HCT116 (cell line): ENCODE data around the gene INCA1. TPM values are rescaled to one million over a fixed set of nuclear protein-coding genes. Genes with fewer than 3 reads are reported as not detected.

Source experiments
- ATAC-seq: fragments of 200-7000 bp; cut with Tn5 transposase; 2 replicates; pipeline ENCODE4 v1.9.1; 2020; ENCODE audit warnings: mild to moderate bottlenecking, moderate library complexity
- BruUV-seq: library from RNA; stranded (reverse); fragments of 400-500 nt; replicated peaks from 2 replicates; lab custom pipeline; 2021; lab: Mats Ljungman, UMichigan
- CTCF ChIA-PET: fragments of 300-600 bp; sonication (Branson Sonifier 250); formaldehyde crosslinking; loops from one replicate; lab custom pipeline; 2021; ENCODE audit warnings: antibody characterized with exemption; lab: Charles Lee
- POLR2A ChIA-PET: fragments of 300-600, 350-600 bp; sonication (Branson Sonifier 250); formaldehyde crosslinking; loops from one replicate; lab custom pipeline; 2021; ENCODE audit warnings: antibody characterized with exemption; lab: Charles Lee
- RAD21 ChIA-PET, 2 experiments: fragments of 300-600 bp; sonication (Branson Sonifier 250); formaldehyde crosslinking; loops; one replicate each; lab custom pipeline; 2023; ENCODE audit warnings: low total read pairs in 2 of 2; ENCODE audit not compliant: uncharacterized antibody in 2 of 2, unreplicated experiment in 2 of 2, low non-redundant PET in 1 of 2; lab: Charles Lee
- DNase-seq: peaks from one replicate; pipeline ENCODE4 v3.0.0-alpha.2; 2010; ENCODE audit warnings: low read depth, low spot score
- H2AFZ ChIP-seq: fragments of 200-600 bp; shearing (Covaris generic), sonication (generic); 2 replicates; pipeline ENCODE4 v1.6.1; 2017; ENCODE audit warnings: low read depth, mixed run types, mixed read lengths, antibody characterized with exemption, low read length; ENCODE audit not compliant: poor library complexity, severe bottlenecking
- H3K27ac ChIP-seq: 2 replicates; pipeline ENCODE4 v1.5.1; 2012; ENCODE audit warnings: low read depth, low read length
- H3K27me3 ChIP-seq: fragments of 200-600 bp; sonication (generic); 2 replicates; pipeline ENCODE4 v1.6.1; 2016; ENCODE audit warnings: mixed run types, low read length, mixed read lengths; ENCODE audit not compliant: insufficient read depth
- H3K36me3 ChIP-seq, 2 experiments: fragments of 200-500 bp in 1 of 2; fragments of 200-600 bp in 1 of 2; sonication (Bioruptor generic) in 1 of 2; sonication (generic) in 1 of 2; 2 replicates each; pipeline versions ENCODE4 v1.5.1 to v1.6.1; 2014 to 2016; ENCODE audit warnings: low read length in 2 of 2, inconsistent platforms in 1 of 2, mixed read lengths in 1 of 2, mixed run types in 1 of 2; ENCODE audit not compliant: insufficient read depth in 2 of 2, control insufficient read depth in 1 of 2
- H3K4me1 ChIP-seq, 2 experiments: fragments of 200-600 bp in 1 of 2; sonication (generic) in 1 of 2; 2 replicates each; pipeline versions ENCODE4 v1.5.1 to v1.6.1; 2012 to 2017; ENCODE audit warnings: low read length in 2 of 2, inconsistent platforms in 1 of 2, mild to moderate bottlenecking in 1 of 2, mixed read lengths in 1 of 2, mixed run types in 1 of 2, moderate library complexity in 1 of 2; ENCODE audit not compliant: insufficient read depth in 2 of 2, control insufficient read depth in 1 of 2
- H3K4me2 ChIP-seq: fragments of 200-600 bp; sonication (generic); 2 replicates; pipeline ENCODE4 v1.6.1; 2017; ENCODE audit warnings: mixed run types, low read length, mixed read lengths
- H3K4me3 ChIP-seq, 2 experiments: fragments of 200-600 bp in 1 of 2; sonication (generic) in 1 of 2; replicated peaks in 1 of 2; 2 replicates each; pipeline ENCODE4 v1.5.1; 2011 to 2016; ENCODE audit warnings: low read length in 2 of 2, control low read depth in 1 of 2, low read depth in 1 of 2, mild to moderate bottlenecking in 1 of 2, mixed read lengths in 1 of 2, mixed run types in 1 of 2
- H3K79me2 ChIP-seq: fragments of 200-600 bp; sonication (generic); 2 replicates; pipeline ENCODE4 v1.6.1; 2017; ENCODE audit warnings: mild to moderate bottlenecking, mixed run types, low read length, moderate library complexity, mixed read lengths; ENCODE audit not compliant: insufficient read depth
- H3K9ac ChIP-seq: fragments of 200-600 bp; sonication (generic); 2 replicates; pipeline ENCODE4 v1.6.1; 2016; ENCODE audit warnings: low read length, mixed read lengths
- H3K9me2 ChIP-seq: fragments of 200-600 bp; sonication (generic), shearing (Covaris generic); 2 replicates; pipeline ENCODE4 v1.6.1; 2017; ENCODE audit warnings: mixed run types, mild to moderate bottlenecking, moderate library complexity; ENCODE audit not compliant: insufficient read depth
- H3K9me3 ChIP-seq, 2 experiments: fragments of 200-500 bp in 1 of 2; fragments of 200-600 bp in 1 of 2; sonication (Bioruptor generic) in 1 of 2; sonication (generic) in 1 of 2; 2 replicates each; pipeline ENCODE4 v1.6.1; 2014 to 2017; ENCODE audit warnings: low read length in 2 of 2, mixed read lengths in 2 of 2, inconsistent platforms in 1 of 2, low read depth in 1 of 2, mild to moderate bottlenecking in 1 of 2, mixed run types in 1 of 2, moderate library complexity in 1 of 2; ENCODE audit not compliant: control insufficient read depth in 1 of 2, insufficient read depth in 1 of 2
- H4K20me1 ChIP-seq: fragments of 200-600 bp; sonication (generic), shearing (Covaris generic); 2 replicates; pipeline ENCODE4 v1.6.1; 2017; ENCODE audit warnings: mixed run types, mild to moderate bottlenecking, moderate library complexity; ENCODE audit not compliant: insufficient read depth
- CBX3 ChIP-seq: IDR thresholded peaks from 2 replicates; pipeline ENCODE4 v1.6.1; 2012; ENCODE audit warnings: low read depth
- CEBPB ChIP-seq: IDR thresholded peaks from 2 replicates; pipeline ENCODE4 v1.6.1; 2012; ENCODE audit warnings: low read depth
- CTCF ChIP-seq, 3 experiments: fragments of 200-600 bp in 1 of 3; sonication (generic) in 1 of 3; IDR thresholded peaks in 2 of 3; conservative IDR thresholded peaks in 1 of 3; 2 replicates each; pipeline ENCODE4 v1.5.1; 2012 to 2017; ENCODE audit warnings: low read depth in 2 of 3, low read length in 2 of 3, antibody characterized with exemption in 1 of 3, borderline replicate concordance in 1 of 3, control low read depth in 1 of 3, mild to moderate bottlenecking in 1 of 3, mixed read lengths in 1 of 3, mixed run types in 1 of 3, moderate library complexity in 1 of 3; ENCODE audit not compliant: insufficient read depth in 1 of 3
- EGR1 ChIP-seq: IDR thresholded peaks from 2 replicates; pipeline ENCODE4 v1.6.1; 2012; ENCODE audit warnings: low read depth
- EZH2 ChIP-seq: fragments of 200-600 bp; sonication (generic); IDR thresholded peaks from 2 replicates; pipeline ENCODE4 v1.6.1; 2017; ENCODE audit warnings: antibody characterized with exemption, mixed run types
- EZH2phosphoT487 ChIP-seq: fragments of 200-600 bp; IDR thresholded peaks from 2 replicates; pipeline ENCODE4 v1.6.1; 2018; ENCODE audit warnings: antibody characterized with exemption, borderline replicate concordance
- FOSL1 ChIP-seq: IDR thresholded peaks from 2 replicates; pipeline ENCODE4 v1.6.1; 2012; ENCODE audit warnings: low read depth
- JUND ChIP-seq: IDR thresholded peaks from 2 replicates; pipeline ENCODE4 v1.6.1; 2012
- POLR2A ChIP-seq: IDR thresholded peaks from 2 replicates; pipeline ENCODE4 v1.7.0; 2011; ENCODE audit warnings: borderline replicate concordance; ENCODE audit not compliant: insufficient read depth, insufficient read length; ENCODE audit errors: extremely low read depth
- POLR2AphosphoS5 ChIP-seq: IDR thresholded peaks from 2 replicates; pipeline ENCODE4 v1.6.1; 2011; ENCODE audit warnings: mild to moderate bottlenecking, low read depth, low read length, moderate library complexity
- REST ChIP-seq: IDR thresholded peaks from 2 replicates; pipeline ENCODE4 v1.6.1; 2012; ENCODE audit warnings: low read depth
- SIN3A ChIP-seq: IDR thresholded peaks from 2 replicates; pipeline ENCODE4 v1.6.1; 2012; ENCODE audit warnings: low read depth
- SP1 ChIP-seq: IDR thresholded peaks from 2 replicates; pipeline ENCODE4 v1.6.1; 2012; ENCODE audit warnings: low read depth
- SRF ChIP-seq: IDR thresholded peaks from 2 replicates; pipeline ENCODE4 v1.6.1; 2012; ENCODE audit warnings: low read depth
- TCF7L2 ChIP-seq: IDR thresholded peaks from 2 replicates; pipeline ENCODE4 v1.7.0; 2011; ENCODE audit warnings: borderline replicate concordance, inconsistent platforms; ENCODE audit not compliant: insufficient read depth, insufficient read length; ENCODE audit errors: extremely low read depth
- ZFX ChIP-seq: fragments of 450-650 bp; IDR thresholded peaks from 2 replicates; pipeline ENCODE4 v1.6.1; 2017
- intact Hi-C: fragments of 100-400 bp; cut with micrococcal nuclease; formaldehyde crosslinking; loops from 2 replicates; pipeline ENCODE4 v1.10.0; 2022
- total RNA-seq: library from RNA; stranded (reverse); gene quantifications from one replicate; pipeline ENCODE4 v1.2.1, GENCODE V29; 2021; ENCODE audit not compliant: unreplicated experiment
- TF ChIP-seq, protein P1 (sequence below): IDR thresholded peaks from 2 replicates; pipeline ENCODE4 v1.6.1; 2011; ENCODE audit warnings: mild to moderate bottlenecking, low read length, moderate library complexity; ENCODE audit not compliant: insufficient replicate concordance; ENCODE audit errors: extremely low read depth
- TF ChIP-seq, protein P2 (sequence below): IDR thresholded peaks from 2 replicates; pipeline ENCODE4 v1.6.1; 2012
- TF ChIP-seq, protein P3 (sequence below): IDR thresholded peaks from 2 replicates; pipeline ENCODE4 v1.6.1; 2012

INCA1 gene
- total RNA-seq, 1 experiment from 2014 or later, result 0.74 TPM

GRCh38 chr17:4945944-4946280 lies 51.4 kb downstream of the INCA1 start:
- RAD21 ChIA-PET, result no interaction called here
- DNase-seq, result no peak
- POLR2A ChIA-PET, result interaction anchor here (1.3 to 4.7 kb wide), 3 partner anchors 19 to 37 kb away, joined by 3 to 45 read pairs (median 4); partner anchors contain the start of gene SPAG7
- H3K36me3 ChIP-seq, result peaks cover 9 to 25% of the 10 kb centered on the region in 2 experiments; a peak in 2 of 4 replicates
- H3K27ac ChIP-seq, result peak overlapping the region; percentile 99
- no peaks in the 10 kb centered on the region for H3K9me3 ChIP-seq
- intact Hi-C loops, result loop anchor here (1.0 to 5.0 kb wide), 2 partner anchors 41 to 116 kb away; partner anchors contain the start of gene CAMTA2
- H3K4me2 ChIP-seq, result peak overlapping the region; percentile 100
- peak overlapping the region; percentile 96 to 97 for H3K4me3 ChIP-seq
- peaks cover 82% of the 10 kb centered on the region for H3K79me2 ChIP-seq
- H3K9ac ChIP-seq, result peak overlapping the region; percentile 97
- H2AFZ ChIP-seq, result no peak overlapping the region
- no peak for TF ChIP-seq EZH2
- TF ChIP-seq CEBPB, result no peak
- no peak for TF ChIP-seq EZH2phosphoT487
- TF ChIP-seq EGR1, result no peak
- no peak for TF ChIP-seq JUND
- no peak for TF ChIP-seq ZFX
- TF ChIP-seq POLR2AphosphoS5, result no peak
- TF ChIP-seq, protein P1, sequence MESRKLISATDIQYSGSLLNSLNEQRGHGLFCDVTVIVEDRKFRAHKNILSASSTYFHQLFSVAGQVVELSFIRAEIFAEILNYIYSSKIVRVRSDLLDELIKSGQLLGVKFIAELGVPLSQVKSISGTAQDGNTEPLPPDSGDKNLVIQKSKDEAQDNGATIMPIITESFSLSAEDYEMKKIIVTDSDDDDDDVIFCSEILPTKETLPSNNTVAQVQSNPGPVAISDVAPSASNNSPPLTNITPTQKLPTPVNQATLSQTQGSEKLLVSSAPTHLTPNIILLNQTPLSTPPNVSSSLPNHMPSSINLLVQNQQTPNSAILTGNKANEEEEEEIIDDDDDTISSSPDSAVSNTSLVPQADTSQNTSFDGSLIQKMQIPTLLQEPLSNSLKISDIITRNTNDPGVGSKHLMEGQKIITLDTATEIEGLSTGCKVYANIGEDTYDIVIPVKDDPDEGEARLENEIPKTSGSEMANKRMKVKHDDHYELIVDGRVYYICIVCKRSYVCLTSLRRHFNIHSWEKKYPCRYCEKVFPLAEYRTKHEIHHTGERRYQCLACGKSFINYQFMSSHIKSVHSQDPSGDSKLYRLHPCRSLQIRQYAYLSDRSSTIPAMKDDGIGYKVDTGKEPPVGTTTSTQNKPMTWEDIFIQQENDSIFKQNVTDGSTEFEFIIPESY, result no peak
- no peak for TF ChIP-seq CBX3
- TF ChIP-seq, protein P2, sequence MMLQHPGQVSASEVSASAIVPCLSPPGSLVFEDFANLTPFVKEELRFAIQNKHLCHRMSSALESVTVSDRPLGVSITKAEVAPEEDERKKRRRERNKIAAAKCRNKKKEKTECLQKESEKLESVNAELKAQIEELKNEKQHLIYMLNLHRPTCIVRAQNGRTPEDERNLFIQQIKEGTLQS, result no peak
- TF ChIP-seq FOSL1, result no peak
- TF ChIP-seq SIN3A, result no peak
- no peak for TF ChIP-seq CTCF (IDR thresholded peaks at IDR 0.05 in 2 of 3, conservative IDR thresholded peaks at IDR 0.05 in 1 of 3; ENCODE audit: borderline replicate concordance in 1 of 3, insufficient read depth in 1 of 3, low read depth in 2 of 3, low read length in 2 of 3)
- TF ChIP-seq TCF7L2, result no peak
- TF ChIP-seq SP1, result no peak
- TF ChIP-seq, protein P3, sequence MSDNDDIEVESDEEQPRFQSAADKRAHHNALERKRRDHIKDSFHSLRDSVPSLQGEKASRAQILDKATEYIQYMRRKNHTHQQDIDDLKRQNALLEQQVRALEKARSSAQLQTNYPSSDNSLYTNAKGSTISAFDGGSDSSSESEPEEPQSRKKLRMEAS, result no peak
- TF ChIP-seq REST, result no peak
- no peak for TF ChIP-seq POLR2A
- TF ChIP-seq SRF, result no peak
- TF ChIP-seq, all 23 proteins: peak for 0
- H4K20me1 ChIP-seq, result peaks cover 12% of the 10 kb centered on the region; the same call in 1 of the 2 replicates
- H3K9me2 ChIP-seq, result no peaks in the 10 kb centered on the region
- no peaks in the 10 kb centered on the region for H3K27me3 ChIP-seq
- peaks cover 32 to 68% of the 10 kb centered on the region in 2 experiments for H3K4me1 ChIP-seq
- ATAC-seq, result no peak
- no TSS peak for BruUV-seq
- CTCF ChIA-PET, result interaction anchor here (1.0 kb wide), 2 partner anchors 43 to 379 kb away, joined by 3 read pairs; partner anchors contain the start of gene CHRNE
